Measurements from ENCODE around the gene MEAK7.

MEAK7 gene

DNA sequence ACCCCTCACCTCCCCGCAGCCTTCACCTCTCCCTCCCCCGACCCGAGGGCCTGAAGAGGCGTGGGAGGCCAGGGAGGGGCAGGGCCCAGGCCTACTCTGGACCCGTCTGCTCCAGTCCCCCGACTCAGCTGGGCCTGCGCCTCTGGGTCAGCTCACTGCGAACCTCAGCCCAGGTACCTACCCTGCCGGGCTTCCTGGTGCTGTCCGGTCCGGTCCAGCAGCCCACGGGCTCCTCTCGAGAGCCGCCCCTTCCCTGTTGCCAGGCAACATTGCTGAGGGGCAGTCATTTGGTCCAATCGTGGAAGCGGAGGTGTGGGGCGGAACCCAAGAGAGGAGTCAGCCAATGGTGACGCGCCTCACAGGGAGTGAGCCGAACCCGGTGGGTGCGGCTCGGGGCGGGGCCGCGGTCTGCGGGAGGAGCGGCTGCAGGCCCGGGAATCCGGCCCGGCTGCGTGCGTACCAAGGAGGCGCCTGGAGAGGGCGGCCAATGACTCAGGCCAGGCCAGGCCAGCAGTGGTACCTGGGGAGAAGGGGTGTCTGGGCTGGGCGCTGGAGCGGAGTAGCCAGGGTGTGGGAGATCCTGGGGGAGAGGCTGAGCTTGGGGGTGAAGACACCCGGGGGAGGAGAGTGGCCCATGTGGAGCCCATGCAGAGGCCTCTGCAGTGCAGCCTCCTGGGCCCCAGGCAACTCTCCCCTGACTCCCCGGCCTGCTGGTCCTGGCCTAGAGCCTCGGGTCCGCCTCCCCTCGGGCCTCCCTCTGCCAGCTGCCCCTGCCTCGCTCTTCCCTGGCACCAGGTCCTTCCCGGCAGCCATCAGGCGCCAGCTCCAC lies at the start of gene MEAK7:
Gene MEAK7 (minus strand): TSS at position 240 of the 829 bp plus-strand sequence. CDS start 6,573 bp downstream, outside the sequence.
- peak; percentile 99 for DNase-seq (ENCODE audit: low spot score)

DNA sequence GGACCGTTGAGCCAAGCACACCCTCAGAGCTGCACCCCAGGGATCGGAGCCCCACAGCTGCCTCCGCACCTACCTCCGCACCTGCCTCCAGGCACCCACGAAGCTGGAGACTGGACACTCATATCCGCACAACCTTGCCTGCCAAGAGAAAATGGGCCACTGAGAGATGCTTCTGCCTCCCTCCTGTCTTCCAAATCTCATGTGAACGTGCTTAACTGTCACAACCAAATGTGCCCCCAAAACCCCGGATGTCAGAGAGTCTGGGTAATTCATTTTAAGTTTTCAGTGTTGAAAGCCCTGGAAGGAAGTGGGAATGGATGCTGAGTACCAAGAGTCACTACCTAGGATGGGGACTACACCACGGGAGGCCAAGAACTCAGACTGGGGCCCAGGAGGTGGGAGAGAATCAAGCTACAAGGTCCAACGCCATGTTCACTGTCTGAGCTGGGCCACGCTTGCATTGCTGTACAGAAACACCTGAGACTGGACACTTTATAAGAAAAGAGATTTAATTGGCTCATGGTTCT lies 49.5 kb upstream of the MEAK7 start:
- DNase-seq (ENCODE audit: low spot score), result no peak

DNA sequence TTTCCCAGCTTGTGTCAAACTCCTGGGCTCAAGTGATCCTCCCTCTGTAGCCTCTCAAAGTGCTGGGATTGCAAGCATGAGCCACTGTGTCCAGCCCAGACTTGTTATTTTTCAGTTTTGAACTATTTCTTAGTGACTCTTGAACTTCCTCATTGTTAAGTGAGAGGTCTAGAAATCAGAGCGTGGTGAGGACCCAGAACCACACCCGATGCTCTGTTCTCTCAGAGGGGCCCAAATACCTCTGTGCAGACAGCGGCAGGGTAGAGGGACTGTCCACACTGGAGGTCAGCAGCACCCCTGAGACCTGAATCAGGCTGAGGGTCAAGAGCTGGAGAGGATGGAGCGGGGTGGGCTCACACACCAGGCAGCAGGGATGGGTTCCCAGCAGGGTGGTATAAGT lies 47.7 kb upstream of the MEAK7 start:
- DNase-seq (ENCODE audit: low spot score), result no peak

GRCh38 chr16:84550096-84550495 lies 45.6 kb upstream of the MEAK7 start:
- DNase-seq (ENCODE audit: low spot score), result no peak

- peak; percentile 40 for DNase-seq (ENCODE audit: low spot score)
These were observed 44.7 kb upstream of the MEAK7 start for GRCh38 chr16:84548971-84549844.

- DNase-seq (ENCODE audit: low spot score), result no peak
These were observed 44.0 kb upstream of the MEAK7 start for GRCh38 chr16:84548508-84548907.

- DNase-seq (ENCODE audit: low spot score), result no peak
These were observed 43.1 kb upstream of the MEAK7 start for GRCh38 chr16:84547546-84548061.

GRCh38 chr16:84546669-84547545 lies 42.4 kb upstream of the MEAK7 start:
- no peak for DNase-seq (ENCODE audit: low spot score)

GRCh38 chr16:84545114-84545737 lies 40.8 kb upstream of the MEAK7 start:
- no peak for DNase-seq (ENCODE audit: low spot score)

GRCh38 chr16:84544031-84544773 lies 39.7 kb upstream of the MEAK7 start:
- no peak for DNase-seq (ENCODE audit: low spot score)

DNA sequence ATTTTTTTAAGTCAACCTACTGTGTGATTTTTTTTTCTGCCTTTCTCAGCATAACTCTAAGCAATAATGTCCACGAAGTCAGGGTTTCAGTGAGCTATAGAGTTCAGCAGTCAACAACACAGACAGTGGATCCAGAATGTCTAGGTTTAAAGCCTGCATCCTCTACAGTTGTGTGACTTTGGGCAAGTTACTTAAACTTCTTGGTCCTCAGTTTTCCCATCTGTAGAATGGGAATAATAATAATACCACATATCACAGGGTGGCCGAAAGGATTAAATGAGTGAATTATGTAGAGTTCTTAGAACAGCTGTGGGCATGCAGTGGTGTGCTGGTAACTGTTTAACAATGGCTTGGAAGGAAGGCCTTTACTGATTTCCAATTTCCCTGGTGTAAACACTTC lies 38.8 kb upstream of the MEAK7 start:
- DNase-seq (ENCODE audit: low spot score), result no peak

DNA sequence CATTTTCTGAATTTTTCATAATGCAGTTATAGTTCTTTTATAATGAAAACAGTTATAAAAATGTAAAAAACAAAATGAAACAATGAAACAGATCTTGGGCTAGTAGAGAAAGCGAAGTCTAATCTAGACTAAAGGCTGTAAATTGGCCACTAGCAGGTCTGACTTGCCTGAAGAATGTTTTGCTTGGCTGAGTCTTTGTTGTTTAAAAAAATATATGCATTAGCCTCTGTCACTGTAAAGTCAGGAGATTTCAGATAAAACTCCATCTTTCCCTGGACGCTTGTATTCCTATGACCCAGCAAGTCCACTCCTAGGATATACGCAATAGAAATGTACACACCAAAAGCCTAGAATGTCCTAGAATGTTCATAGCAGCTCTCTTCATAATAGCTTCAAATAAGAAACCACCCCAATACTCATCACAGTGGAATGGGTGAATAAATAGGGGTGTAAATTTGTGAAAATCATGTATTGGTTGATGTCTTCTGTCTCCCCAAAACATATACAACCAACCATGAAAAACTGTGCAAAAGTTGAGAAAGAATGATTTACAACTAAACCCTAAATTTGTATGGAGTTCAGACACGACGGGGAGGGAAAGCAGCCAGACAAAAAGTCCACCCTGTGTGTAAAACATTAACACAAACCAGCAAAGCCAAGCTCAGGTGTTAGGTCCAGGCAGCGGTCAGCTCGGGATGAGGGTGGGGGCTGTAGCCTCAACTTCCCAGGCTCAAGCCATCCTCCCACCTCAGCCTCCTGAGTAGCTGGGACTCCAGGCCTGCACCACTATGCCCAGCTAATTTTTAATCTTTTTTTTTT lies 37.7 kb upstream of the MEAK7 start:
- peak; percentile 64 for DNase-seq (ENCODE audit: low spot score)

DNA sequence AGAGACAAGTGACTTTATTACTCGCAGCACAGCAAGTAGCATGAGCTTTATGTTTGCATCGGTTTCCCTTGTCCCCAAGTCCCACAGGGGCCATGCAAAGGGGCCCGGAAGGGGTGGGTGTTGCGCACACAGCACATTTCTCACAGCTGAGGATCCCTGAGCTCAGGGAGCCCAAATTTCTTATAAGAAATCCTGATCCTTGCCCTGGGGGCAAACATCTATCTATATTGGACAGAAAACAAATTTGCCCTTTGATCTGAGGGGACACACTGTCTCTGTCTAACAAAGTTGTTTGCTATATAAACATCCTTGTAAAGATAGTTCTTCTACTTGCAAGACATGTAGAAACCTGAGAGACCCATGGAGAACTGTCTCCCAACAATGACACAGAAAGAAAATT lies 35.7 kb upstream of the MEAK7 start:
- no peak for DNase-seq (ENCODE audit: low spot score)

DNA sequence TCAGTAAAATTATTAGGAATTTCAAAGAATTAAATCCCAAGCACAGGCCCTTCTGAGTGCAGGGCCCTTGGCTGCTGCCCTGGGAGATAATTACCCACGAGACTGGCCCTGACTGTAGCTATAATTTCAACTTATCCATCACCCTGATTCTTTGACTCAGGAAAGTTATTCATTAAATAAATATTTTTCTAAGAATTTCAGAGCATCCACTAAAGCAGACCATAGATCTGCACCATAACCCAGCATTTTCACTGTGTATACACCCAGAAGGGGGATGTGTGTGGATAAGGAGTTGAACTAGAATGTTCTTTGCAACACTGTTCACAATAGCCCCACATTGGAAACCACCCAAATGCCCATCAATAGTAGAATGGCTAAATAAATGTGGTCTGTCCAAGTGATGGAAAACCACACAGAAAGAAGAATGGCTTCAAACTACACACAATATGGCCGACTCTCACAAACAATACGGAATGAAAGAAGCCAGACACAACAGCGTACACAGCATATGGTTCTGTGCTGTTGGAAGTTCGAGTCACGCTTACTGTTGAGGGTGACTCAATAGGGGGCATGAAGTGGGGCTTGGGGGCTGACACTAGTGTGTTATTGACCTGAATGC lies 33.9 kb upstream of the MEAK7 start:
- peak; percentile 46 for DNase-seq (ENCODE audit: low spot score)

DNA sequence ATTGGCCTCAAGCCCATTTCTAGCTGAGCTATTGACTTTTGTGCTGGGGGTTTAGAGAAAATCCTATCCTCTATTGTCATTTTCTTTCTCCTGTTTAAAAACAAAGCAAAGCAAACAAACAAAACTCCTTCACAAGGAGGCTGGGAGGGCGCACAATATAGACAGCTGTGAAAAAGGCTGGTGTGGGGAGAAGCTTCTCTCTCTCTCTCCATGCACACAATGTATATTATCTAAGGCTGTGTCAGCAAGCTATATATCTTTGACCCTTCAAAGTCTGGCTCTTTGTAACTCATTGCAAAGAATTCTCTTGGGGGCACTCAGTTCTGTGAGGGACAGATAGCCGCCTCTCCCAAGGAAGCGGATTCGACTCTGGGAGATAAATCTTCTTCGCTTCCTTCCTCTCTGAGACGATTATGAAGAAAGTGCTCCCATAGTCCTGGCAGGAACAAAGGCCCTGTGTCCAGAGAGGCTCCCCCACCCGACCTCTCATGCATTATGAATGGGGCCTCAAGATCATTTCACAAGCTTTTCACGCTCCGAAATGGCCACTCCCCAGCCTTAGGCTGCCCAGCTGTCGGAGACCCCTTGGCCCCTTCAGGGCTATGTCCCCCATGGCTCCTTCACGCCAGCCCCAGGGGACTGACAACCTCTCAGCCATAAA lies 33.2 kb upstream of the MEAK7 start:
- DNase-seq (ENCODE audit: low spot score), result no peak

DNA sequence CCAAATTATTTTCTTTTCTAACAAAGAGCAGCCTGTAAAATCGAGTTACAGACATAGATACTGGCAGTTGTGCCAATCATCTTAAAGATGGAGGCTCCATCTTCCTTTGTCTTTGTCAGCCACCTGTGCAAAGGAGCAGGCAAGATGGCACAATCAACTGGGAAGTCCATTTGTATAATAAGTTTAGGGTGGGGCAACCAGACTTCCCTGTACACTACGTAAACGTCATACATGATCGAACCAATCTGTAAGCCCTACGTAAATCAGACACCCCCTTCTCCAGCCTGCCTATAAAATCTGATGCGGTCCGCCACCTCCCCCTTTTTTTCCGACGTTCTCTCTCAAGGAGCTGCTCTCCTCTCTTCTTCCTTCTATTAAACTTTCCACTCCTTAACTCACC lies 31.4 kb upstream of the MEAK7 start:
- DNase-seq (ENCODE audit: low spot score), result no peak

- DNase-seq (ENCODE audit: low spot score), result no peak
These were observed 30.9 kb upstream of the MEAK7 start for GRCh38 chr16:84535408-84535807.

GRCh38 chr16:84534815-84535214 lies 30.4 kb upstream of the MEAK7 start:
- no peak for DNase-seq (ENCODE audit: low spot score)
